WERI-Rb-1 (cell line): ENCODE data around the gene DEFB126.
"Not testable (repeated sequence)": the region's sequence is repeated elsewhere in the genome, so short reads cannot be mapped to it uniquely, and the experiment has no call there.

Experiments
- DNase-seq: peaks from one replicate; pipeline ENCODE4 v3.0.0-alpha.2; 2020
- H3K27ac ChIP-seq: fragments of 250-450 bp; sonication (Bioruptor Pico); 2 replicates; pipeline ENCODE4 v1.5.1; 2020; ENCODE audit warnings: mild to moderate bottlenecking, moderate library complexity
- H3K27me3 ChIP-seq: fragments of 250-450 bp; sonication (Bioruptor Pico); 2 replicates; pipeline ENCODE4 v1.5.1; 2021; ENCODE audit warnings: mild to moderate bottlenecking, low read depth, moderate library complexity; ENCODE audit not compliant: insufficient read depth, severe bottlenecking
- H3K36me3 ChIP-seq: fragments of 250-450 bp; sonication (Bioruptor Pico); 2 replicates; pipeline ENCODE4 v1.5.1; 2020; ENCODE audit warnings: mild to moderate bottlenecking, moderate library complexity
- H3K4me3 ChIP-seq: 2 replicates; pipeline ENCODE4 v1.5.1; 2011; ENCODE audit warnings: low read depth, mild to moderate bottlenecking, control low read depth, low read length
- H3K9me3 ChIP-seq: fragments of 250-450 bp; sonication (Bioruptor Pico); 2 replicates; pipeline ENCODE4 v1.5.1; 2021; ENCODE audit warnings: mild to moderate bottlenecking, moderate library complexity; ENCODE audit not compliant: severe bottlenecking
- TF ChIP-seq, protein P1 (sequence below): IDR thresholded peaks from 2 replicates; pipeline ENCODE4 v1.5.1; 2011; ENCODE audit warnings: low read depth, mild to moderate bottlenecking, control low read depth, inconsistent platforms, low read length

The DEFB126 gene, protein sequence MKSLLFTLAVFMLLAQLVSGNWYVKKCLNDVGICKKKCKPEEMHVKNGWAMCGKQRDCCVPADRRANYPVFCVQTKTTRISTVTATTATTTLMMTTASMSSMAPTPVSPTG

GRCh38 chr20:142290-142689 lies at the start of gene DEFB126:
DEFB126 (plus strand) TSS chr20:142590; CDS start chr20:142629, 39 bp downstream.
- TF ChIP-seq, protein P1, sequence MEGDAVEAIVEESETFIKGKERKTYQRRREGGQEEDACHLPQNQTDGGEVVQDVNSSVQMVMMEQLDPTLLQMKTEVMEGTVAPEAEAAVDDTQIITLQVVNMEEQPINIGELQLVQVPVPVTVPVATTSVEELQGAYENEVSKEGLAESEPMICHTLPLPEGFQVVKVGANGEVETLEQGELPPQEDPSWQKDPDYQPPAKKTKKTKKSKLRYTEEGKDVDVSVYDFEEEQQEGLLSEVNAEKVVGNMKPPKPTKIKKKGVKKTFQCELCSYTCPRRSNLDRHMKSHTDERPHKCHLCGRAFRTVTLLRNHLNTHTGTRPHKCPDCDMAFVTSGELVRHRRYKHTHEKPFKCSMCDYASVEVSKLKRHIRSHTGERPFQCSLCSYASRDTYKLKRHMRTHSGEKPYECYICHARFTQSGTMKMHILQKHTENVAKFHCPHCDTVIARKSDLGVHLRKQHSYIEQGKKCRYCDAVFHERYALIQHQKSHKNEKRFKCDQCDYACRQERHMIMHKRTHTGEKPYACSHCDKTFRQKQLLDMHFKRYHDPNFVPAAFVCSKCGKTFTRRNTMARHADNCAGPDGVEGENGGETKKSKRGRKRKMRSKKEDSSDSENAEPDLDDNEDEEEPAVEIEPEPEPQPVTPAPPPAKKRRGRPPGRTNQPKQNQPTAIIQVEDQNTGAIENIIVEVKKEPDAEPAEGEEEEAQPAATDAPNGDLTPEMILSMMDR: no peak
- peaks cover 3% of the 10 kb centered on the region for H3K9me3 ChIP-seq

GRCh38 chr20:93641-94040 lies 48.7 kb upstream of the DEFB126 start:
- peaks cover 19% of the 10 kb centered on the region for H3K9me3 ChIP-seq
- H3K27me3 ChIP-seq: peaks cover 23% of the 10 kb centered on the region
- TF ChIP-seq, protein P1: no peak

More at GRCh38 chr20:142290-142689, at the start of gene DEFB126:
- Histone ChIP-seq H3K36me3 (no peaks in the 10 kb centered on the region), H3K27ac (no peak within 1 kb of the TSS), H3K4me3 (no peak within 1 kb of the TSS), H3K27me3 (peaks cover 48% of the 10 kb centered on the region)
- no peak for DNase-seq

GRCh38 chr20:95215-95614 lies 47.2 kb upstream of the DEFB126 start:
- Histone ChIP-seq H3K4me3 (no peak overlapping the region), H3K36me3 (no peaks in the 10 kb centered on the region), H3K27ac (no peak overlapping the region), H3K27me3 (peaks cover 28% of the 10 kb centered on the region), H3K9me3 (peaks cover 19% of the 10 kb centered on the region)
- TF ChIP-seq, protein P1: no peak
- DNase-seq: no peak

More at GRCh38 chr20:93641-94040, 48.7 kb upstream of the DEFB126 start:
- Histone ChIP-seq H3K27ac (no peak overlapping the region), H3K36me3 (no peaks in the 10 kb centered on the region), H3K4me3 (no peak overlapping the region)
- no peak for DNase-seq

DNA sequence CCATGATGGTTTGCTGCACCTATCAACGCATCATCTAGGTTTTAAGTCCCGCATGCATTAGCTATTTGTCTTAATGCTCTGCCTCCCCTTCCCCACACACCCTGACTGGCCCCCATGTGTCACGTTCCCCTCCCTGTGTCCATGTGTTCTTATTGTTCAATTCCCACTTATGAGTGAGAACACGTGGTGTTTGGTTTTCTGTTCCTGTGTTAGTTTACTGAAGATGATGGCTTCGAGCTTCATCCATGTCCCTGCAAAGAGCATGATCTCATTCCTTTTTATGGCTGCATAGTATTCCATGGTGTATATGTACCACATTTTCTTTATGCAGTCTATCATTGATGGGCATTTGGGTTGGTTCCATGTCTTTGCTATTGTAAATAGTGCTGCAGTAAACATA lies 44.7 kb upstream of the DEFB126 start:
- not testable (repeated sequence) for H3K27ac ChIP-seq, DNase-seq, H3K36me3 ChIP-seq, H3K4me3 ChIP-seq
- peaks cover 29% of the 10 kb centered on the region for H3K27me3 ChIP-seq
- H3K9me3 ChIP-seq: peaks cover 19% of the 10 kb centered on the region

DNA sequence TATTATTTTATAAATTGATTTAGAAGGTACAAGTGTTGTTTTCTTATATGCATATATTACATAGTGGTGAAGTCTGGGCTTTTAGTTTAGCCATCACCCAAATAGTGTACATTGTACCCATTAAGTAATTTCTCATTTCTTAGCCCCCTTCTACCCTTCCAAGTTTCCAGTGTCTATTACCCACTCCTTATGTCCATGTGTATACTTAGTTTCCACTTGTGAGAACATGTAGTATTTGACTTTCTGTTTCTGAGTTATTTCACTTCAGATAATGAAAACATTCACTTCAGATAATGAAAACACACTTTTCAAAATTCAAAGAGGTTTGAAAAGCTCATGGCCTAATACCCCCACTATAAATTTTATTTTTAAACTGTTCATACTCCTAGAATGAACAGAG lies 40.4 kb upstream of the DEFB126 start:
- no peak for DNase-seq
- H3K36me3 ChIP-seq: no peaks in the 10 kb centered on the region
- H3K4me3 ChIP-seq: no peak overlapping the region
- H3K9me3 ChIP-seq: peaks cover 7% of the 10 kb centered on the region
- H3K27ac ChIP-seq: no peak overlapping the region
- TF ChIP-seq, protein P1: no peak
- peaks cover 24% of the 10 kb centered on the region for H3K27me3 ChIP-seq

- Histone ChIP-seq H3K27me3 (peaks cover 25% of the 10 kb centered on the region), H3K27ac (no peak overlapping the region), H3K9me3 (no peaks in the 10 kb centered on the region), H3K4me3 (no peak overlapping the region), H3K36me3 (no peaks in the 10 kb centered on the region)
- TF ChIP-seq, protein P1: no peak
- DNase-seq: no peak
Measured at GRCh38 chr20:103456-103855, 38.9 kb upstream of the DEFB126 start.
